Right lobe of liver (tissue), 6 donors: ENCODE data around the gene CAST. TPM values are rescaled to one million over a fixed set of nuclear protein-coding genes. Genes with fewer than 3 reads are reported as not detected.

Source experiments
- ATAC-seq, 4 donors: fragments of 200-7000 bp; cut with Tn5 transposase; one replicate each; pipeline ENCODE4 v1.9.1; 2020; ENCODE audit warnings: mild to moderate bottlenecking in 4 of 4, moderate library complexity in 4 of 4
- DNase-seq, 3 donors: peaks; one replicate each; pipeline ENCODE4 v3.0.0-alpha.2; 2020
- H3K27ac ChIP-seq, 3 donors: fragments of 200-600 bp; one replicate each; pipeline ENCODE4 v1.8.0; 2022
- H3K27me3 ChIP-seq, 2 donors: fragments of 200-600 bp; one replicate each; pipeline ENCODE4 v1.8.0; 2022
- H3K36me3 ChIP-seq, 4 donors: fragments of 200-600 bp; sonication (generic) in 1 of 4; one replicate each; pipeline versions ENCODE4 v1.5.1 to v1.8.0; 2017 to 2022; ENCODE audit warnings: control low read depth in 1 of 4
- H3K4me1 ChIP-seq, 4 donors: fragments of 200-600 bp; sonication (generic) in 1 of 4; one replicate each; pipeline versions ENCODE4 v1.5.1 to v1.8.0; 2017 to 2022; ENCODE audit warnings: control low read depth in 1 of 4
- H3K4me3 ChIP-seq, 3 donors: fragments of 200-600 bp; one replicate each; pipeline ENCODE4 v1.8.0; 2022
- H3K9me3 ChIP-seq, 4 donors: fragments of 200-600 bp; sonication (generic) in 1 of 4; one replicate each; pipeline versions ENCODE4 v1.5.1 to v1.8.0; 2017 to 2022; ENCODE audit warnings: control low read depth in 1 of 4
- CTCF ChIP-seq, 4 donors: fragments of 200-600 bp in 3 of 4; fragments of 450-650 bp in 1 of 4; IDR thresholded peaks; one replicate each; pipeline versions ENCODE4 v1.5.1 to v1.8.0; 2016 to 2022; ENCODE audit warnings: antibody characterized with exemption in 4 of 4, mild to moderate bottlenecking in 2 of 4
- POLR2A ChIP-seq: fragments of 450-650 bp; IDR thresholded peaks from one replicate; pipeline ENCODE4 v1.6.1; 2017; ENCODE audit warnings: antibody characterized with exemption, mild to moderate bottlenecking
- WGBS: methylation state at CpG from one replicate; pipeline ENCODE4 v1.1.6; 2018; ENCODE audit warnings: low coverage, low lambda C conversion rate; ENCODE audit not compliant: insufficient coverage; ENCODE audit errors: missing lambda C conversion rate; 5-methylcytosine and 5-hydroxymethylcytosine counted together
- intact Hi-C, 2 donors: fragments of 100-400 bp; cut with DNase I; formaldehyde crosslinking; loops; one replicate each; pipeline versions ENCODE4 v1.11.2 to v1.14.1; 2022
- total RNA-seq, 6 experiments: library from RNA; depleted of rRNA in 2 of 6; stranded (reverse); fragments of >200 nt in 2 of 6; fragmentation: NEBNext Ultra II Directional in 3 of 6; extraction: Animal tissue kit (Norgen Biotek cat#: 25700) in 3 of 6; gene quantifications; one replicate each; pipeline versions ENCODE4 v1.1.0 to v1.2.4, GENCODE V29; 2016 to 2023
- donor health status: DM: no; HTN: yes; CAD: no.
- donor health status: DM: no; HTN: no; CAD: no.
- donor health status: DM: no; HTN: no; CAD: no.
- donor health status: DM: no; HTN: yes; CAD: no.
- donor health status: DM: no; HTN: yes; CAD: no.

The CAST gene
- total RNA-seq, 6 experiments from 2014 or later: 86.8 to 187 (median 123) TPM

GRCh38 chr5:96703384-96703920, 41.3 kb downstream of the CAST start:
- peak overlapping the region; percentile 97 to 98 (median 97) for H3K27ac ChIP-seq
- ATAC-seq (peak in 2 of 4 donors; percentile 1 to 80), DNase-seq (peak in 1 of 3 donors; percentile 82)
- WGBS: 3% methylated on average over 6 of the region's 7 CpGs
- H3K4me1 ChIP-seq: peaks cover 0 to 13% (median 3%) of the 10 kb centered on the region in 4 donors
- H3K9me3 ChIP-seq: no peaks in the 10 kb centered on the region
- intact Hi-C loops: no loop called here
- H3K36me3 ChIP-seq: no peaks in the 10 kb centered on the region
- TF ChIP-seq POLR2A (no peak), CTCF (IDR thresholded peaks at IDR 0.05) (no peak)
- no peaks in the 10 kb centered on the region for H3K27me3 ChIP-seq
- H3K4me3 ChIP-seq: peak overlapping the region; percentile 64 to 88 (median 84)

DNA sequence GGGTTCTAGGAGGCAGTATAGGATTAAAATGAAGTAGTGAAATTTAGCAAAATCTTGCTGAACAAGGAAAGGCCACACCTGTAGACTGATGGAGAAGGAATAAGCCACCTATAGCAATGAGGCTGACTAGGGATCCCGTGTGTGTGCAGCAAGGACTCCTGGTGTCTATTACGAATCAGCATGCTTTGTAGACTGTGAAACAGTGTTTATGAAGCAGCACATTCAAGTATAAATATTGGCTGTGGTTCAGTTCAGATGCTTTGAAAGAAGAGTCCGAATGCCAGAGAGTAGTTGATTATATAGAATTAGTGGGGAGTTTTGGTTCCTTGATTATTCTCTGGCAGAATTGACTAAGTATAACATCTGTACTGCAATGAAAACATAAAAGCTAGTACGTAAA, 41.8 kb downstream of the CAST start:
- H3K4me3 ChIP-seq: peak overlapping the region in 2 of 3 donors; percentile 84 to 88
- DNase-seq (no peak), ATAC-seq (no peak)
- no peaks in the 10 kb centered on the region for H3K27me3 ChIP-seq
- TF ChIP-seq CTCF (IDR thresholded peaks at IDR 0.05) (no peak), POLR2A (no peak)
- H3K36me3 ChIP-seq: no peaks in the 10 kb centered on the region
- H3K9me3 ChIP-seq: no peaks in the 10 kb centered on the region
- 26% methylated on average over 4 of the region's 4 CpGs for WGBS
- intact Hi-C loops: no loop called here
- peak overlapping the region; percentile 97 to 98 (median 97) for H3K27ac ChIP-seq
- peaks cover 0 to 13% (median 3%) of the 10 kb centered on the region in 4 donors for H3K4me1 ChIP-seq

DNA sequence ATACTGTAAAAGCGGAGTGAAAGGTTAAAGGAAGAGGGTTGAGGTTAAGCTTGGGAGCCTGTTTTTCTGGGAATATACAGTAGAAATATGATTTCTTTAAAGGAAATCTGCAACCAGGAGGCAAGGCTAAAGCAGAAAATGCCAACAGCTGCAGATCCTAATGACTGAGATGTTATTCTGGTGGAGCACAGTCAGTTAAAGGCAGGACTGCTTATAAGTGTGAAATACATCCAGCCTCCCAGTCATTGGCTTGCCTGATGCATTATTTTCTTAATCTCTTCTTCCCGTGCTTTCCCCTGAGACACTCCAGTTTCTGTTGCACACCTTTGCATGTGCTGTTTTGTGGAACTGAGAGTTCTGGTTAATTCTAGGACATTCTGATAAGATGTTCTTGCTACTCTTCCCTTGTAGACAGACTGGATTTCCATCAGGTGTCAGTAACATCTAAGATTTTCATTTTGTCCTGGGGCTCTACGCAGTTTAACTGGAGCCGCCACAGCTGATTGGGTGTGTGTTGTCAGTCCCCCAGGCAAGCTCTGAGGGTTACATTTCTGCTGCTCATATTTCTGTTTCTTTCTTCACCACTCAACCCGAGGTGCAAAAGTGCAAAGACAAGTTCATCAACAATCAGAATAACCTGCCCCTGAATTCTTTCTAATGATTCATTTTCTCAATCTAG, 44.4 kb downstream of the CAST start:
- no peaks in the 10 kb centered on the region for H3K27me3 ChIP-seq
- H3K4me3 ChIP-seq: no peak overlapping the region
- TF ChIP-seq CTCF (IDR thresholded peaks at IDR 0.05): no peak
- no peak for TF ChIP-seq POLR2A
- H3K4me1 ChIP-seq: peaks cover 0 to 20% (median 6%) of the 10 kb centered on the region in 4 donors
- no peak overlapping the region for H3K27ac ChIP-seq
- WGBS: 86% methylated on average over 4 of the region's 5 CpGs
- DNase-seq (no peak), ATAC-seq (no peak)
- intact Hi-C loops: no loop called here
- H3K36me3 ChIP-seq: no peaks in the 10 kb centered on the region
- no peaks in the 10 kb centered on the region for H3K9me3 ChIP-seq

- DNase-seq (no peak), ATAC-seq (no peak)
- H3K27me3 ChIP-seq: no peaks in the 10 kb centered on the region
- H3K4me3 ChIP-seq: no peak overlapping the region
- no peak overlapping the region for H3K27ac ChIP-seq
- intact Hi-C loops: no loop called here
- H3K9me3 ChIP-seq: no peaks in the 10 kb centered on the region
- WGBS: 92% methylated on average over 4 of the region's 4 CpGs
- peaks cover 0 to 25% (median 6%) of the 10 kb centered on the region in 4 donors for H3K4me1 ChIP-seq
- TF ChIP-seq CTCF (IDR thresholded peaks at IDR 0.05): no peak
- TF ChIP-seq POLR2A: no peak
- H3K36me3 ChIP-seq: no peaks in the 10 kb centered on the region
These were observed 46.4 kb downstream of the CAST start for GRCh38 chr5:96708600-96708999.
